ENCODE data around the gene COBL.
A peak's percentile ranks its signal among the peaks of the same experiment; 100 is the strongest.

Gene COBL

DNA sequence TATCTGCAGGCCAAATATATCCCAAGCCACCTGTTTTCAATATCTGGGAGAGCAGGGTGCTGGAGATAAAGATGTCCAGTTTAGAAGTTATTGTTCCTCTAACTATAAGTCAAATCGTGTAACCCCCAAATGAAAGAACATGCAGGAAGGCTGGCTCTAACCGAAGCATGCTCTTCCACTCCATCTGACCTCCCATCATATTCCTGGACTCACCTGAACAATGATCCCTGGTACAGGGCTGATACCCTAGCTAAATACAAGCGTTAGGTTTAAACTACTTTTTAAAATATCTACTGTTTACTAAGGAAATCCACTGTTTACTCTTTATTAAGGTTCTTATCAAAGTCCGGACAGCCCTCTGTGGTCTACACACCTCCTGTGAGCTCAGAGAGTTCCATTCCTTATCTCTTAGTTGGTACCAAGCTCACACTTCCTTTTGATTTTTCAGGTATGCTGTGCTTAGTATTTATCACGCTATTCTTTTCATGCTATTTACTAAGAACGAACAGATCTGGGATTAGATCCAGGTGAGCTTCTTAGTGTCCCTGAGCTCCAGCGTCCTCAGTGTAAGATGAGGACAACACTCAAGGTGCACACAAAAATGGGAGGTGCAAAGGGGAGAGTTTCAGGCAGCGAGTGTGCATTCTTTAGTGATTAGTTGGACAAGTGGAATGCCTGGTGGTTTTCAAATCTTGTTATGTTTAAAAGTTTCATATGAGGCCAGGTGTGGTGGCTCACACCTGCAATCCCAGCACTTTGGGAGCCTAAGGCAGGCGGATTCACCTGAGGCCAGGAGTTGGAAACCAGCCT, 23.6 kb upstream of the COBL start:
- TF ChIP-seq, protein P1, sequence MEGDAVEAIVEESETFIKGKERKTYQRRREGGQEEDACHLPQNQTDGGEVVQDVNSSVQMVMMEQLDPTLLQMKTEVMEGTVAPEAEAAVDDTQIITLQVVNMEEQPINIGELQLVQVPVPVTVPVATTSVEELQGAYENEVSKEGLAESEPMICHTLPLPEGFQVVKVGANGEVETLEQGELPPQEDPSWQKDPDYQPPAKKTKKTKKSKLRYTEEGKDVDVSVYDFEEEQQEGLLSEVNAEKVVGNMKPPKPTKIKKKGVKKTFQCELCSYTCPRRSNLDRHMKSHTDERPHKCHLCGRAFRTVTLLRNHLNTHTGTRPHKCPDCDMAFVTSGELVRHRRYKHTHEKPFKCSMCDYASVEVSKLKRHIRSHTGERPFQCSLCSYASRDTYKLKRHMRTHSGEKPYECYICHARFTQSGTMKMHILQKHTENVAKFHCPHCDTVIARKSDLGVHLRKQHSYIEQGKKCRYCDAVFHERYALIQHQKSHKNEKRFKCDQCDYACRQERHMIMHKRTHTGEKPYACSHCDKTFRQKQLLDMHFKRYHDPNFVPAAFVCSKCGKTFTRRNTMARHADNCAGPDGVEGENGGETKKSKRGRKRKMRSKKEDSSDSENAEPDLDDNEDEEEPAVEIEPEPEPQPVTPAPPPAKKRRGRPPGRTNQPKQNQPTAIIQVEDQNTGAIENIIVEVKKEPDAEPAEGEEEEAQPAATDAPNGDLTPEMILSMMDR (conservative IDR thresholded peaks at IDR 0.05), result no peak
- H3K27ac ChIP-seq, result peak overlapping the region; percentile 70

DNA sequence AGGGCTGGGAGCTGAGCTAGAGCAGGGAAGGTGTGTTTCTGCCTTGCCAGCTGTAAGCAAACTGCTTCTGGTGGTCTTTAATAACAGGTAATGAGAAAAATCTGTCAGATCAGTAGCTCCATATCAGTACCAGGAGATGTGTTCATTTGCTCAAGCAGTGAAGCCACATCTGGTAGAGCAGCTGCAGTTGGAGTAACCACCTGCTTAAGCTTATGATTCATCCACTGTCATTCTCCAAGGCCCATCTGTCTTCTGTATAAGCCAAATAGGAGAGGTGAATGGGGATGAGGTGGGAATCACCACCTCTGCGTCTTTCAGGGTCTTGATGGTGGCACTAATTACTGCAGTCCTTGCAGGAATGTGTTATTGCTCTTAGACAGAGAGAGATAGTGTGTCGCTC, 18.4 kb upstream of the COBL start:
- TF ChIP-seq, protein P1 (conservative IDR thresholded peaks at IDR 0.05), result no peak
- H3K27ac ChIP-seq, result no peak overlapping the region

DNA sequence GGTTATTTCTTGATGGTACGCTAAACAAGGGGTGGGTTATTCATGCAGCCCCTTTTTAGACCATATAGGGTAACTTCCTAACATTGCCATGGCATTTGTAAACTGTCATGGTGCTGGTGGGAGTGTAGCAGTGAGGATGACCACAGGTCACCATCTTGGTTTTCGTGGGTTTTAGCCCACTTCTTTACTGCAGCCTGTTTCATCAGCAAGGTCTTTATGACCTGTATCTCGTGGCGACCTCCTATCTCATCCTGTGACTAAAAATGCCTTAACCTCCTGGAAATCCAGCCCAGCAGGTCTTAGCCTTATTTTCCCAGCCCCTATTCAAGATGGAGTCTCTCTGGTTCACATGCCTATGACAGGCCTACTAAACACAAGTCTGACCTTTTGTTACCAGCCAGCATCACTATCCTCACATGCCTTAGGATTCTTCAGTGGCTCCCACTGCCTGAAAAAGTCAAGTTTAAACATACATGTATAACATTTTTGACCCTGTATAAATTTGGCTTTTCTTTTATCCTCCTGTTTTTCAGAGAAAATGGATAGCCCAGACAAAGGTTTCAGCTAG, 13.2 kb upstream of the COBL start:
- TF ChIP-seq, protein P1 (conservative IDR thresholded peaks at IDR 0.05), result no peak
- H3K27ac ChIP-seq, result no peak overlapping the region

DNA sequence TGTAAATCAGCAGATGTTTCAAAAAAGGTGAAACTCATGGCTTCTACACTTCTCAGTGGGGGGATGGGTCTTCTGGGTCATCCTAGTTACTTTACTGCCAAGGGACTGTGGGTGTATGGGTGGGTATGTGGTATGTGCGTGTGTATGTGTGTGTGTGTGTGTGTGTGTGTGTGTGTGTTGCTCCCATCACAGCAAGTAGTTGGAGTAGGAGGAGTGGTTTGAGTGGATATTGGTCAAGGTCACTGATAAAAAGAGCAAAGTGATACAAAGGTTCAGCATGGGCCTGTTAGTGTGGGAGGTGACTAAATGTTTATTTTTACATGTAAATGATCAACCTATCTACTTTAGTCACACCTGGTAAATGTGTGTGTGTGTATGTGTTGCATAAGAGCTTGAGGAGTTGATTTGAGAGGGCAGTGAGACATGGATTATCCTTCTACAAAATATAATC, 11.8 kb upstream of the COBL start:
- H3K27ac ChIP-seq, result no peak overlapping the region
- TF ChIP-seq, protein P1 (conservative IDR thresholded peaks at IDR 0.05), result no peak

DNA sequence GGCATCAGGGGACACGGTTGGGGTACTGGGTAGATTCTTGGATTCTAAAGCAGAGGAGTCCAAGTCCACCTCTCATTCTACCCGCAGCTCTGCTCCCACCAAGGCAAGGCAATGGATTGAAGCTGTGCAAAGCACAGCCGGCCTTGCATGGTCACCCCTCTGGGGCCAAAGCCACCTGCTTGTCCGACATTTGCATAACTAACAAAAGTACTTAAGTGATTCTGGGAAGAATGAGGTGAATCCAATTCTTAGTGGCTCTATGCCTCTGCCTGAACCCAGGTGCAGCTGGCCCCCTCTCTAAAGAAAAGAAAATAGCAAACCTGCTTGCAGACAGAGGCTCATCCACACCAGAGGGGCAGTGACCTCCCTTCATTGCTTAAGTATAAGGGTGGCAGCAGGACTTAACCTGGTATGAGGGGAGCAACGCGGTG, 10.7 kb upstream of the COBL start:
- H3K27ac ChIP-seq, result no peak overlapping the region
- TF ChIP-seq, protein P1 (conservative IDR thresholded peaks at IDR 0.05), result no peak

DNA sequence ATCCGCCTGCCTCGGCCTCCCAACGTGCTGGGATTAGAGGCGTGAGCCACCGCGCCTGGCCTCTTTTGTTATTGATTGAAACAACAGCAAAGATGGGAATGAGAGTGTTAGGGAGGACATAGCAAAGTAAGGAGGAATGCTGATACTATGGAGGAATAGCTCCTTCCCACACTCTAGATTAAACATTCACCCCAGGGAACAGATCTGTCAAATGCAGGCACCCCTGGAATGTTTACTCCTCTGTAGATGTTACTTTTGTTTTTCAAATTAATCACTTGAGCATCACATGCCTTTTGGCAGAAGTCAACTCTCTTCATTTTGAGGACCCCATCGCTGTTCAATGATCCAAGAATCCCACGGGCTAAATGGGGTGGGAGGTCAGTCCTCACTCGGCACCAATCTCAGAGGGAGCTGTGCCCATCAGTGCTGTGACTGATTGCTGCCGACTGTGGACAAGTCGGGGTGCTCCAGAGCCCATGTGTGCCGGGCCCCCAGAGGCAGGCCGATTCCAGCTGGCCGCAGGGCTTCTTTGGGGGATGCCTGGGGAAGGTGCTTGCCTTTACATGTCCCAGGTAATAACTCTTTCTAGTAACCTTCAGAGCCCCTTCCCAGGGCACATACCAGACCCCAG, 10.2 kb upstream of the COBL start:
- H3K27ac ChIP-seq, result no peak overlapping the region
- TF ChIP-seq, protein P1 (conservative IDR thresholded peaks at IDR 0.05), result no peak

DNA sequence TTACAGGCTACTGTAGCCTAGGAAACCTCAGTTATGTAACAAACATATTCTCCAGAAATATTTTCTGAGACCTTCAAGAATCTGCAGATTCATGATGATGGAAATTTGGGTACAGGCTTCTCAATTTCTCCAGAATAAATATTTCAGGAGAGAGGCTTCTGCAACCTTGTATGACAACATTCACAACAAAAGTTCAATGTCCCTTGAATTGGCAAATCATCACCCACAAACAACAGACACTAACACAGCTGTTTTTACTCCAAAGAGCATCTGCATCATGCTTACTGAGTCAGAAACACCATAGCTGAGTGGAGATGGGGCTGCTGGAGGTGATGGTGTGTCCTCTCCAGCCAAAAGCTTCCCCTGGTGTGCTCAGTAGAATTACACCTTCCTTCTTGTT, 9.3 kb upstream of the COBL start:
- H3K27ac ChIP-seq, result no peak overlapping the region
- TF ChIP-seq, protein P1 (conservative IDR thresholded peaks at IDR 0.05), result no peak

All from VCaP (cell line).